Calu3 (cell line): ENCODE measurements around the gene ADAM17. TPM values are rescaled to one million over a fixed set of nuclear protein-coding genes. Genes with fewer than 3 reads are reported as not detected.

ENCODE experiments used
- BruUV-seq: library from RNA; stranded (reverse); fragments of 400-500 nt; replicated peaks from 2 replicates; lab custom pipeline; 2021; lab: Mats Ljungman, UMichigan
- CTCF ChIA-PET: fragments of 300-600 bp; sonication (Branson Sonifier 250); formaldehyde crosslinking; loops from one replicate; lab custom pipeline; 2022; ENCODE audit warnings: antibody characterized with exemption; lab: Charles Lee
- DNase-seq: peaks from one replicate; pipeline ENCODE4 v3.0.0; 2022
- H3K27ac Mint-ChIP-seq: one replicate; pipeline ENCODE4 v1.8.0; 2022; ENCODE audit warnings: mixed read lengths; ENCODE audit not compliant: unreplicated experiment
- H3K27me3 Mint-ChIP-seq: one replicate; pipeline ENCODE4 v1.8.0; 2022; ENCODE audit warnings: mixed read lengths; ENCODE audit not compliant: unreplicated experiment
- H3K36me3 Mint-ChIP-seq: one replicate; pipeline ENCODE4 v1.8.0; 2022; ENCODE audit warnings: mild to moderate bottlenecking, moderate library complexity, mixed read lengths; ENCODE audit not compliant: insufficient read depth, unreplicated experiment
- H3K4me1 Mint-ChIP-seq: one replicate; pipeline ENCODE4 v1.8.0; 2022; ENCODE audit warnings: mild to moderate bottlenecking, low read depth, mixed read lengths; ENCODE audit not compliant: unreplicated experiment
- H3K4me3 Mint-ChIP-seq: one replicate; pipeline ENCODE4 v1.8.0; 2022; ENCODE audit warnings: mild to moderate bottlenecking, low read depth, moderate library complexity, mixed read lengths; ENCODE audit not compliant: unreplicated experiment
- H3K9me3 Mint-ChIP-seq: one replicate; pipeline ENCODE4 v1.8.0; 2022; ENCODE audit warnings: low read depth, mixed read lengths; ENCODE audit not compliant: unreplicated experiment
- intact Hi-C: fragments of 100-400 bp; cut with micrococcal nuclease; formaldehyde crosslinking; loops from one replicate; pipeline ENCODE4 v1.10.0; 2022; ENCODE audit not compliant: unreplicated experiment
- total RNA-seq: library from RNA; stranded (reverse); gene quantifications from 2 replicates; pipeline ENCODE4 v1.2.3, GENCODE V29; 2022
- TF ChIP-seq, protein P1 (sequence below): fragments of 200-600 bp; IDR thresholded peaks from one replicate; pipeline ENCODE4 v1.8.0; 2022; ENCODE audit warnings: antibody characterized with exemption; ENCODE audit not compliant: unreplicated experiment

The ADAM17 gene
- total RNA-seq, 1 experiment from 2014 or later = 54.2 TPM

DNA sequence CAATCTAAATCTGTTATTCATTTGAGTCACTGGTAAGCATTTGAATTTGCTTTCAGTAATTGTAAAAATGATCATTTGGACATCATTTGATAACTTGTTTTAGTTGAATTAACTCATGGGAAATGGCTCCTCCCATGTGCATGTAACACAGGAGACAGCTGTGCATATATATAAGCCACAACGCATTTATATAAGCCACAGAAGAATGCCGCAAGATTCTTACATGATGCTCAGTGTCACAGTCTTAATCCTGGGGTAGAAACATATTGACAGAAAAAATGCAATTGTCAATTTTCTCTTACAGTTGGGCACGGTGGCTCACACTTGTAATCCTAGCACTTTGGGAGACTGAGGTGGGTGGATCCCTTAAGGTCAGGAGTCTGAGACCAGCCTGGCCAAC is 94.6 kb downstream of the ADAM17 start:
- CTCF ChIA-PET = no interaction called here
- DNase-seq = no peak
- Mint-ChIP-seq H3K4me3 (no peak overlapping the region), H3K27ac (no peak overlapping the region), H3K9me3 (no peaks in the 10 kb centered on the region), H3K36me3 (peaks cover 29% of the 10 kb centered on the region), H3K27me3 (no peaks in the 10 kb centered on the region), H3K4me1 (no peaks in the 10 kb centered on the region)
- BruUV-seq = no TSS peak
- TF ChIP-seq, protein P1, sequence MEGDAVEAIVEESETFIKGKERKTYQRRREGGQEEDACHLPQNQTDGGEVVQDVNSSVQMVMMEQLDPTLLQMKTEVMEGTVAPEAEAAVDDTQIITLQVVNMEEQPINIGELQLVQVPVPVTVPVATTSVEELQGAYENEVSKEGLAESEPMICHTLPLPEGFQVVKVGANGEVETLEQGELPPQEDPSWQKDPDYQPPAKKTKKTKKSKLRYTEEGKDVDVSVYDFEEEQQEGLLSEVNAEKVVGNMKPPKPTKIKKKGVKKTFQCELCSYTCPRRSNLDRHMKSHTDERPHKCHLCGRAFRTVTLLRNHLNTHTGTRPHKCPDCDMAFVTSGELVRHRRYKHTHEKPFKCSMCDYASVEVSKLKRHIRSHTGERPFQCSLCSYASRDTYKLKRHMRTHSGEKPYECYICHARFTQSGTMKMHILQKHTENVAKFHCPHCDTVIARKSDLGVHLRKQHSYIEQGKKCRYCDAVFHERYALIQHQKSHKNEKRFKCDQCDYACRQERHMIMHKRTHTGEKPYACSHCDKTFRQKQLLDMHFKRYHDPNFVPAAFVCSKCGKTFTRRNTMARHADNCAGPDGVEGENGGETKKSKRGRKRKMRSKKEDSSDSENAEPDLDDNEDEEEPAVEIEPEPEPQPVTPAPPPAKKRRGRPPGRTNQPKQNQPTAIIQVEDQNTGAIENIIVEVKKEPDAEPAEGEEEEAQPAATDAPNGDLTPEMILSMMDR = no peak
- intact Hi-C loops = no loop called here

DNA sequence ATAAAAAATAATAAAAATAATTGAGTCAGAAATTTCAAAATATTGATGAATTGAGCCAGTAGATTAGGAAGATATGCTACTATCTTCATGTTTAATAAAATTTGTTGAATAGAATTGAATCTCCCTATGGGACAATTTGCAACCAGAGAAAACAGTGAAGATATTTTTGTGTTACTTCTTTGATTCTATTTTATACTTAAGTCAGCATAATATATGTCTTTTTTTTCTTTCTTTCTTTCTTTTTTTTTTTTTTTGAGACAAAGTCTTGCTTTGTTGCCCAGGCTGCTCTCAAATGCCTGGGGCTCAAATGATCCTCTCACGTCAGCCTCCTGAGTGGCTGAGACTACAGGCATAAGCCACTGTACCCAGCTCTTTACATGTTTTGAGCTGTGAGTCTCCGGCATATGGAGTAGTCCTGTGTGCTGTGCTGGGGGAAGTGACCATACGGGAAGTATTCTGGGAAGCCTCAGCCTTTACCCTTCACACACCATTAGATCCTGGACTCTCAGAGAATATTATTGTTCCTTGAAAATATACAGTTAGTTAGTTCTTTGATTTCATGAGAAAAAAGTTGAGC is 95.1 kb downstream of the ADAM17 start:
- peaks cover 23% of the 10 kb centered on the region for H3K36me3 Mint-ChIP-seq
- H3K4me1 Mint-ChIP-seq = no peaks in the 10 kb centered on the region
- H3K27me3 Mint-ChIP-seq = no peaks in the 10 kb centered on the region
- H3K9me3 Mint-ChIP-seq = no peaks in the 10 kb centered on the region
- DNase-seq = no peak
- no TSS peak for BruUV-seq
- TF ChIP-seq, protein P1 = no peak
- intact Hi-C loops = no loop called here
- no peak overlapping the region for H3K27ac Mint-ChIP-seq
- CTCF ChIA-PET = no interaction called here
- H3K4me3 Mint-ChIP-seq = no peak overlapping the region

DNA sequence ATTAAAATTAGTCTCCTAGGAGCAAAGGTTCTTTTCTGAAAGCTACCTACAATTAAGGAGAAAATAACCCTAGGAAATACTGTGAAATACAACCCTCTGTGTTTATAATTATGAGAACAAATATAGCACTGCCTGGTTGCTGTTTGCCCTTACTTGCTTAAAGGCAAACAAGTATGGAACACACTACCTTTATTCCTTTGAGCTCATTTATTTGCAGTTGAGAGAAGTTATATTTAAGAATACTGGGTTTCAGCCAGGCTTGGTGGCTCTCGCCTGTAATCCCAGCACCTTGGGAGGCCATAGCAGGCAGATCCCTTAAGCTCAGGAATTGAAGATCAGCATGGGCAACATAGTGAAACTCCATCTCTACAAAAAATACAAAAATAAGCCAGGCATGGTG is 104.4 kb downstream of the ADAM17 start:
- no peaks in the 10 kb centered on the region for H3K9me3 Mint-ChIP-seq
- TF ChIP-seq, protein P1 = no peak
- CTCF ChIA-PET = no interaction called here
- H3K36me3 Mint-ChIP-seq = peaks cover 19% of the 10 kb centered on the region
- H3K27ac Mint-ChIP-seq = no peak overlapping the region
- H3K4me3 Mint-ChIP-seq = no peak overlapping the region
- no TSS peak for BruUV-seq
- DNase-seq = no peak
- intact Hi-C loops = no loop called here
- H3K4me1 Mint-ChIP-seq = no peaks in the 10 kb centered on the region
- H3K27me3 Mint-ChIP-seq = no peaks in the 10 kb centered on the region

DNA sequence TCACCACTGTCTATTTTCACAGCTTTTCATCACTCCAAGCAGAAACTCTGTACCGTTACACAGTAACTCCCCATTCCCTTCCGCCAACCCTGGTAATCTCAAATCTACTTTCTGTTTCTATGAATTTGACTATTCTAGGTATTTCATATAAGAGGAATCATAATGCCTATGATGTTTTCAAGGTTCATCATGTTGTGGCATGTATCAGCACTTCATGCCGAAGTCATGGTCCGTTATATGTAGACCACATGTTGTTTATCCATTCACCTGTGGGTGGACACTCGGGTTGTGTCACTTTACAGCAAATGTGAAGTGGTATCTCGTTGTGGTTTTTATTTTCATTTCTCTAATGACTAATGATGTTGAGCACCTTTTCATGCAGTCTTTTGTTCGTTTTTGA is 110.5 kb downstream of the ADAM17 start:
- no peak for DNase-seq
- Mint-ChIP-seq H3K4me3 (no peak overlapping the region), H3K36me3 (peaks cover 16% of the 10 kb centered on the region), H3K4me1 (no peaks in the 10 kb centered on the region), H3K27ac (no peak overlapping the region), H3K9me3 (no peaks in the 10 kb centered on the region), H3K27me3 (no peaks in the 10 kb centered on the region)
- no TSS peak for BruUV-seq
- TF ChIP-seq, protein P1 = no peak
- intact Hi-C loops = no loop called here
- CTCF ChIA-PET = no interaction called here
